GM19035 (cell line): ENCODE results near the gene MYO3B.
"Not testable (repeated sequence)": the region's sequence is repeated elsewhere in the genome, so short reads cannot be mapped to it uniquely, and the experiment has no call there.

ENCODE experiments used
- ATAC-seq: cut with Tn5 transposase; IDR thresholded peaks from one replicate; pipeline ENCODE4 v1.9.1; 2021; ENCODE audit not compliant: unreplicated experiment

MYO3B gene

DNA sequence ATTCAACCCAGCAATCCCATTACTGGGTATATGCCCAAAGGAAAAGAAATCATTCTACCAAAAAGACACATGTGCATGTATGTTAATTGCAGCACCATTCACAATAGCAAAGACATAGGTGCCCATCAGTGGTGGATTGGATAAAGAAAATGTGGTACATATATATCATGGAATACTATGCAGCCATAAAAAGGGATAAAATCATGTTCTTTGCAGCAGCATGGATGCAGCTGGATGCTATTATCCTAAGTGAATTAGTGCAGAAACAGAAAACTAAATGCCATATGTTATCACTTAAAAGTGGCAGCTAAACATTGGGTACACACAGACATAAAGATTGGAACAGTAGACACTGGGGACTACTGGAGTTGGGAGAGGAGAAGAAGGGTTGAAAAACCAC lies 82.2 kb downstream of the MYO3B start:
- ATAC-seq: no peak

- ATAC-seq: no peak
These were observed 83.6 kb downstream of the MYO3B start for GRCh38 chr2:170261566-170261965.

DNA sequence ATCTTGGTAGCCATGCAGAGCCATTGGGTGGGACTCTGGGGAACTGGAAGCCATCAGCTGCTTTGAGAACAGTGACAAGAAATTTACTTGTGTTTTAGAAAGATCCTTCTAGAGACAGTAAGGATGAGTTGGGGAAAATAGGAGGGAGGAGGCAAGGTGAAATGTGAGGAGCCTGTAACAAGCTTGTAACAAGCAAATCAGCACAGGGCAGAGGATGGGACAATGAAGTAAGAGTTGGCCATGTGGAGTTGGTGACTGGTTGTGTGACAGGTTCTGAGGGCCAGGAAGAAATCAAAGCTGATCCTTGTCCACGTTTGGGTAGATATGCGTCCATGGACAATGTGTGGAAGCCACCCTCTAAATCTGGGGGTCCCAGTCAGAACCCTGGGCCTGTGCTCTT lies 84.4 kb downstream of the MYO3B start:
- no peak for ATAC-seq

DNA sequence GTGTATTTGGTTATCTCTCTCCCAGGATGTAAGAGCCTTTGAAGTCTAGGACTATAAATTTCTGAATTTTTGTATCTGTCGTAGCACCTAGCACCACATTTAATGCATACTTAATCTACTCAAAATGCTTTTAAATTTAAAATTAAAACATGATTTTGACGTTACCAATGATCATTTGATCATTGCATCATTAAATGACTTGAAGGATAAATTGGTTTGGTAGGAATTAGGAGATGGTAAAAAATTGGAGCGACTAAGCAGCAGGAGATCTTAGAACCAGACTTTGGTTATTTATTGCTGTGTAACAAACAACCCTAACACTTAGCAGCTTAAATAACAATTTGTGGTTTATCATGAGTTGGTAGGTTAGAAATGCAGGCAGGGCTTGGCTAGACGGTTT lies 84.9 kb downstream of the MYO3B start:
- no peak for ATAC-seq

DNA sequence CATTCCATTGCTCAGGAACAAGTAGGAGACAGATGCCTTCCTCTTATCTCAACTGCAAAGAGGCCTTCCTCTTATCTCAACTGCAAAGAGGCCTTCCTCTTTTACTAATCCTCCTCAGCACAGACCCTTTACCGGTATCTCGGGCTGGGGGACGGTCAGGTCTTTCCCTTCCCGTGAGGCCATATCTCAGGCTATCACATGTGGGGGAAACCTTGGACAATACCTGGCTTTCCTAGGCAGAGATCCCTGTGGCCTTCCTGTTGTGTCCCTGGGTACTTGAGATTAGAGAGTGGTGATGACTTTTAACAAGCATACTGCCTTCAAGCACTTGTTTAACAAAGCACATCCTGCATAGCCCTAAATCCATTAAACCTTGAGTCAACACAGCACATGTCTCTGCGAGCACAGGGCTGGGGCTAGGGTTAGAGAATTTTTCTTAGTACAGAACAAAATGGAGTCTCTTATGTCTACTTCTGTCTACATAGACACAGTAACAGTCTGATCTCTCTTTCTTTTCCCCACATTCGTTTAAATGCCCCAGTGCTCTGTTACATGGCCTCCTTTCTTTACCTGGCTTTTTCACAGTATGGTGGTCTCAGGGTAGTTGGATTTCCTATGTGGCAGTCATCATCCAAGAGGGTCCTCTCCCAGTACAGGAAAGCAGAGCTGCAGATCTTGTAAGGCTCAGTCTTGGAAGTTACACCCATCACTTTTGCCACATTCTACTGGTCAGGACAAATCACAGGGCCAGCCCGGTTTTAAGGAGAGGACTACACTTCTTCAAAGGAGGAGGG lies 86.0 kb downstream of the MYO3B start:
- ATAC-seq: not testable (repeated sequence)

- no peak for ATAC-seq
These were observed 86.5 kb downstream of the MYO3B start for GRCh38 chr2:170264522-170264860.

- ATAC-seq: no peak
These were observed 86.9 kb downstream of the MYO3B start for GRCh38 chr2:170264865-170265264.

DNA sequence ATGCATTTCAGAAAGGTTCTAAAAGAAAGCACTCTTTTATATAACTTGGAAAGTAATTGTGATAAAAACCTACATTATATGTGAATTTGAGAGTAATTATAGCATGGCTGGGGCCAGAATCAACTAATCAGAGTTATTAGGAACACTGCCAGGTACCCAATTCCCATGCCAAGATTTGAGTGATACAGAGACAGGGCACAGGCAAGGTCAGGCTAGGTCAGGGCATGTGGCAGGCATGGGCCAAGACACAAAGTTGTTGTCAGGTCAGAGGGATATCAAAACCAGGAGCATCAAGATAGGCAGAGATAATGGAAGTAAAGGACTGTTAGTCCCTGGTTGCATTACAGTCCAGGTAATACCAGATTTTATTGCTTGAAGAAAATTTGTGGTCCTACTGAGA lies 87.4 kb downstream of the MYO3B start:
- no peak for ATAC-seq

DNA sequence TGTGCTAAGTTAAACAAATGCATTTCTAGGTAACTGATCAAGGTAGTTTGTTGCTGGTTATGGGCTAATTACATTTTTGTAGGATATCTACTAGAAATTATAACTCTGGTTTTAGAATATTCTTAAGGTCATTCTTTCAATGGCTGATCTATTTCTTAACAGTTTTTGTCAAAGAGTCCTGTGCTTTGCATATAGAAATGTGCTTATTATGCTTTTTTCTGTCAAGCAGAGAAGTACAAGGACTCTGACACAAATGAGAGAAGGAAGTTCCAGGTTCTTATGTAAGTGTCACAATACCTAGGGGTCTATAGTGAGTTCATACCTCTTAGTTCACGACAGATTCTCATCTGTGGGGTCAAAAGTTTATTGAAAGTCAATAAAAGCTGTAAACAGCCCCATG lies 88.4 kb downstream of the MYO3B start:
- ATAC-seq: no peak

- no peak for ATAC-seq
These were observed 89.1 kb downstream of the MYO3B start for GRCh38 chr2:170267071-170267470.

DNA sequence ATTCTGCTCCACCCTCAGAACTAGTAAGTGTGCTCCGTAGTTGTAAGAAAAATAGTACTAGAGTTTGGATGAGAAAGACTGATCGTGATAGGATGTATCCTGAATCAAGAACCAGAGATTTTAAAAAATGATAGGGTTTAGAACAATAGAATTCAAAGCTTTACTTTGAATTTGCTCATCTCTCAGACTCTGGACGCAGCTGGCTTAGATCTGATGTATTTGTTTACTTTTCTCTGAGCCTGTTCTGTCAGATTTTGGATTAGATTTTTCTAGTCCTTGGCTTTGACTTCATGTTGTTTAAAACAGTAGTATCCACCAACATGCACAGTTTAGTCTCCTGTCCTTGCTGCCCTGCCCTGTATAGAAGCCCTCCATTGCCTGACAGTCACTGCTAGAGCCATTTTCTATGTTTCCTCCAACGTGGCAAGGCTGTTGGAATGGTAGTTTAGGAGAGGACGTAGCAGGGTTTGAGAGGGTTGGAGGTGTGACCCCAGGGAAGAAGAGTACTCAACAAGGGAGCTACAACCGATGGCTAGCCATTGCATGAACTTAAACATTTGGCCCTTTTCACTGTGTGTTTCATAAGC lies 92.4 kb downstream of the MYO3B start:
- no peak for ATAC-seq

GRCh38 chr2:170271340-170271739 lies 93.4 kb downstream of the MYO3B start:
- ATAC-seq: no peak

DNA sequence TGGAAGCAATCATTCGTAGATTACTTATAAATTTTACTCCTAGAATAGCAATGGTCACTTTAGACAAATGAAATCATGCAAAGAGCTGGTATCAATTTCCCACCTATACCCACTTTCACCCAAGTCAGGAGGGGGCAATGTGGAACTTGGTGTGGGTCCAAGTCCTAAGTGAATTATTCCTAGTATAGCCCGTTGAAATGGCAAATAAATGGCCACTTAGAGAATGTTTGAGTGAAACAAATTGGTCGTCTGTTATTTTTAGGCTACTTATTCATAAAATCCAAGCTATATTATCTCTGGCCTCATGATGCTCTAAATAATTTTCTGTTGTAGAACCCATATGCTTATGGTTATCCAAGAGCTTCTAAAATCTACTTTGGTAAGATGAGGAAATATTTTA lies 98.1 kb downstream of the MYO3B start:
- ATAC-seq: no peak

- no peak for ATAC-seq
These were observed 99.1 kb downstream of the MYO3B start for GRCh38 chr2:170276925-170277629.

DNA sequence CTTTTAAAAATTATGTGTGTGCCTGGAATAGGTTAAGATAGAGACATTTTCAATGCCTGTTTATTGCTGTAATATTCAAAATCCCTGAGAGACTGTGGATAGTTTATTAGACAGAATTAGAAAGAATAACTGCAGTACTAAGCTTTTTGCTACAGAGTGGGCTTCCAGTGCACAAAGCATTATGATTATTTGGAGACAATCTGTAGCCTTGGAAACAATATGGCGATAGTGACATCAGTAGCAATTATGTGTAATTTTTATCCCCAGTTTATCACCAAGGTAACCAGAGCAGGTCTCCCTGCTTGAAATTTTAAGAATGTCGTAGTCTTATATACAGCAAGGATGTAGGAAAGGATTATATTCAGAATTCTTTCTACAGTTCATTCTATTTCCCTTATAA lies 100.0 kb downstream of the MYO3B start:
- no peak for ATAC-seq

DNA sequence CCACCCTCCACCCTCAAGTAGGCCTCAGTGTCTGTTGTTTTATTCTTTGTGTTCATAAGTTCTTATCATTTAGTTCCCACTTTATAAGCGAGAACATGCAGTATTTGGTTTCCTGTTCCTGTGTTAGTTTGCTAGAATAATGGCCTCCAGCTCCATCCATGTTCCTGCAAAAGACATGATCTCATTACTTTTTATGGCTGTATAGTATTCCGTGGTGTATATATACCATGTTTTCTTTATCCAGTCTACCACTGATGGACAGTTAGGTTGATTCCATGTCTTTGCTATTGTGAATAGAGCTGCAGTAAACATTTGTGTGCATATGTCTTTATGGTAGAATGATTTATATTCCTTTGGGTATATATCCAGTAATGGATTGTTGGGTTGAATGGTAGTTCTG lies 101.7 kb downstream of the MYO3B start:
- ATAC-seq: not testable (repeated sequence)

DNA sequence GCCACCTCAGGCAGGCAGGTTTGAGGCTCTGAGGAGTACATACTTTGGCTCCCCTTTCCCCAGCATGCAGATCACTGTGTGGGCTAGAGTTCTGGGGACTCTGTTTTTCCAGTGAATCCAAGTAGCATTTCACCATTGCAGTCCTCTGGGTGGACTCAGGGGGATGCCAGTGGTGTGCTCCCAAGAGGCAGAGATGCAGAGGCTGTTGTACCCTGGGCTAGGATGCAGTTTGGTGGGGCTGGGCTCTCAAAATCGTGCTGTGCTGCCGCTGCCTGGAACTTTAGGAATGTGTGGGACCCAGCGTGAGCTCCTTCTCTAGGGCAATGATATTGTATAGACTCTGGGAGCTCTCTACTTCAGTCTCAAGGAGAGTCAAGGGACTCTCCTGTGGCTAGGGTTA lies 104.9 kb downstream of the MYO3B start:
- ATAC-seq: no peak

GRCh38 chr2:170284205-170284604 lies 106.3 kb downstream of the MYO3B start:
- ATAC-seq: no peak

- ATAC-seq: no peak
These were observed 110.9 kb downstream of the MYO3B start for GRCh38 chr2:170288859-170289258.

DNA sequence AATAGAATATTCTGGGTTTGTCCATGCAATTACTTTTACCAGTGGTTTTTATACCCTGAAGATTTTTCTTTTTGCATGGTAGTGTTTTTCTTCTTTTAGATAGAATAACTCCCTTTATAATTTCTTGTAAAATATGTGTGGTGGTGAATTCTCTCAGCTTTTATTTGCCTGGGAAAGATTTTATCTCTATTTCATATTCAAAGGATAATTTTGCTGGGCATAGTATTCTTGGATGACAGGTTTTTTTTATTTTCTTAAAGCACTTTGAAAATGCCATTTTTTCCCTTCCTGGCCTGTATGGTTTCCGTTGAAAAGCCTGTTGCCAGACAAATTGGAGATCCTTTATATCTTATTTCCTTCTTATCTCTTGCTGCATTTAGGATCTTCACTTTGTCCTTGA lies 113.5 kb downstream of the MYO3B start:
- ATAC-seq: no peak

GRCh38 chr2:170292415-170292814 lies 114.5 kb downstream of the MYO3B start:
- ATAC-seq: no peak

DNA sequence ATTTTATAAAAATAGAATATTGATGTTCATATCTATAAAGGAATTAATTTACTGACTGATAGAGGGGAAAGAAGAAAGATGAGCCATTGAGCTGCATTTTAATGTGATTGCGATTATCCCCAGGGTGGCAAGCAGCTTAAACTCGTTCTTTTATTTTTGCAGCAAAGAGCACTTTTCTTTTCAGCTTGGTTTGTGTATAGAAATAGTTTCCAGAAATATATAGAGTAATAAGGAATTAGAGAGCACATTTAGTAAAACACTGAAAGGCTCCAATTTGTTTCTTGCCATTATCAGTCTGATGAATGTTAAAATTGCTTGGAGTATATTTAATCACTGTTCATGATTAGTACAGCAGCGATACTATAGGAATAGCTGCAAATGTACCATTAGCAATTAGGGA lies 119.5 kb downstream of the MYO3B start:
- no peak for ATAC-seq
